HG02759 (cell line): Measurements from ENCODE around the gene LINS1.
A peak's percentile ranks its signal among the peaks of the same experiment; 100 is the strongest.
"Not testable (repeated sequence)": the region's sequence is repeated elsewhere in the genome, so short reads cannot be mapped to it uniquely, and the experiment has no call there.

Source experiments
- ATAC-seq: cut with Tn5 transposase; IDR thresholded peaks from one replicate; pipeline ENCODE4 v1.9.1; 2021; ENCODE audit warnings: mild to moderate bottlenecking, moderate library complexity; ENCODE audit not compliant: unreplicated experiment

Gene LINS1

DNA sequence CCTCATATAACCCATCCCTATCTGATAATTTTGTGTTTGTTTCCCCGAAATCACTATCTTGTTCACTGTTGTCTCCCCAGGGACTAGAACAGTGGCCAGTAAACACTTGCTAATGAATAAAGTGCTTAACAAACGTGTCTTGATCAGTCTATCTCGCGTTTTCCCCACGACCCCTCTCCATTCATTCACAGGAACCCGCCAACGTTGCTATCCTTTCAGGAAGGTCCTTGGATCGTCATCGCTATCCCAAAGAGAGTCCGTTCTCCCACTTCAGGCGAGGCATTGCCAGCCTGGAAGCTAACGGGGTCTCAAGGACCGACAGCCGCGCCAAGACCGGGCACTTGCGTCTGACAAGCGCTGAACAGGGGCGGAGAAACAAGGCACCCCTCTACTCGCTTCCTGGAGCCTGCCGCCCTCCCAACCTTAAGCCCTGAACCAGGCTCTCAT lies 344 bp downstream of the LINS1 start:
- ATAC-seq, result peak; percentile 16

GRCh38 chr15:100601163-100601562 lies 821 bp downstream of the LINS1 start:
- ATAC-seq, result no peak

DNA sequence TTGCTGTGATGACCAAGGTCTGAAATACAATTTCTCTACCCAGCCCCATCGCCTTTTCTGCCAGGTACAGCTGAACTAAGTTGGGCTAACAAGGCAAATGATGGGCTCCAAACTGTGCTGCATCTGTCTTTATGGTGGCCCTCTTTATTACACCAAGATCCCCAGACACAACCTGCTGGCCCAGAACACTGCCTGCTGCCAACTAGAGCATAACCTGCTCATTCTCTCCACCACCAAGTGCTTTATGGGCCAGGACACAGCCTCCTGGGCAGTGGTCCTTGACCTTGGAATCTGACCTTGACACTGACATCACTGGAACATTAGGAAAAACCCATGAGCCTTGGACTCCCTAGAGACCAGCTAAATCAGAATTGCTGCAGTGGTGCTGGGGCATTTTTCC lies 3.3 kb downstream of the LINS1 start:
- no peak for ATAC-seq

DNA sequence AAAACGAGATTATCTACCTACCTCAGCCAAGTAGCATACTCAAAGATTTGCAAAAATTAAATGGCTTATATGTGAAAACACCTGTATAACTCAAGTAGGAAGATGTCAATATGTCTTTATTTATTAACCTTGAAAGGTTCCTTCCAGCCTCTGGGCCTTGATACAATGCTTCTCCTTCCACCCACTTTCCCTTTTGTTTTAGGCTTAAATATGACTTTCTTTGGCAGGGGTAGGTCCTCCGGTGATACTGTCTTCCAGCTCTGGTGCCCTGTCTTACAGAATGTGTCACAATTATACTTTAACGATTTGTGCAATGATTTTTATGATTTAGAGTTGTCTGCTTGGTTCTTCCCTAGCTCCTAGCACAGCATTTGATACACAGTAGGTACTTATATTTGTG lies 4.1 kb downstream of the LINS1 start:
- no peak for ATAC-seq

DNA sequence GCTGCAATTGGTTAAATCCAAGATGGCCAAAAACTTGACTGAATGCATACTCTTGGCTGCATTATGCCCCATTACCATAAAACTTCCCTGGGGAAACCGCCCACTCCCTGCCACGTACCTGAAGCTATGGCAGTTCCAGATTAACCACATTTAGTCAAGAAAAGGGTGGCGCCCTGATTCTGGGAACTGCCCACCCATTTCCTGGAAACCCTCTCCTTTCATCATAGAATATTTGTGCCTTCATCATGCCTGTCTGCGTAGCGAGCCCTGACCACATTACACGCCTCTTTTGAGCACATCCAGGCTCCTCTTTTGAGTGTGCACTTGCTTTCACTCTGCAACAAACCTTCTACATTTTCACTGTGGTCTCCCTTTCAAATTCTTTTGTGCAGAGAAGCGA lies 5.2 kb downstream of the LINS1 start:
- peak; percentile 73 for ATAC-seq

DNA sequence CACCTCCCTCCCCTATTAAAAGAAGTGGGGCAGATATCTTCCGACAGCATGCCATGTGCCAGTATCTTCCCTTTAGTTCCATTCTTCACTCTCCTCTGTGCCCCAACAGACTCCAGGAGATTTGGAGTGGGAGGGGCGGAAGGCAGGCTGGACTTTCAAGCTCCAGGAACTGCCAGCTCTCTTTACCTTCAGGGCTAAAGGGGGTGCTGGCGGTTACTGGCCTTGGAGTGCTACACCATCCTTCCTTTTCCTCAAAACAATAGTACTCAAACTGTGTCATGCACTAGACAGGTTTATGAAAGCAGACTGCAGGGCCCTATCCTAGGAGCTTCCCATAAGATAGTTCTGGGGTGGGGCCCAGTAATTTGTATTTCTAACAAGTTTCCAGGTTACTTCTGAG lies 6.0 kb downstream of the LINS1 start:
- ATAC-seq, result no peak

DNA sequence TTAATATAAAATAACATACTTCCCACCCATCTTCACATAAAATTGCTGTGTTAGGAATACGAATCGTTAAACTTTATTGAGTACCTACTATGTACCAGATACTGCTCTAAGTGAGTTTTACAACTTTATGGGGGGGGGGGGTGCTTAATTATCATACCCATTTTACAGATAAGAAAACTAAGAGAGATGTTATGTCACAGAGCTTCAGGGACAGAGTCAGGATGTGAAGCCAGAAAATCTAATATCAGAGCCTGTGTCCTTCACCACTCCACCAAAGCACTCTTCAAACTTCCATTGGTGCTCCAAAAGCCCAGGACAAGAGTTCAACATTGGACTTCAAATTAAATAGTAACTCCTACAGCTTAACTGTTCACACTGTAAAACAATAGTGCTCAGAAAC lies 8.6 kb downstream of the LINS1 start:
- ATAC-seq, result no peak

GRCh38 chr15:100592898-100593297 lies 9.1 kb downstream of the LINS1 start:
- ATAC-seq, result no peak

GRCh38 chr15:100591835-100592234 lies 10.1 kb downstream of the LINS1 start:
- no peak for ATAC-seq

DNA sequence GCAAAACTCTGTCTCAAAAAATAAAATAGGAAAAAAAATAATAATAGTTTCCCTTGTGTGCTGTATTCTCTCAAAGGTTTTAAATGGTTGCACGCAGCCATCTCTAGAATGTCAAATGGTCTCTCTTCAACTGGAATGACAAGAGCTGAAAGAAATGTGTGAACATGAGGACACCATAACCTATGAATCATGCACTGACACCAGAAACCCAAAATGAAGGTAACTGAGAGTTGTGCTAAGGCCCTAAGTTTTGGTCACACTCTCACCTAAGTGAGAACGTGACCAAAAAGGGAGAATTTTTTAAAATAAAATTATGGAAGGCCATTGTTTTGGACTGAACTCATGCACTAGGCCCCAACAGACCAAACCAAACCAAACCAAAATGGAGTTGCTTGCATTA lies 10.8 kb downstream of the LINS1 start:
- not testable (repeated sequence) for ATAC-seq

DNA sequence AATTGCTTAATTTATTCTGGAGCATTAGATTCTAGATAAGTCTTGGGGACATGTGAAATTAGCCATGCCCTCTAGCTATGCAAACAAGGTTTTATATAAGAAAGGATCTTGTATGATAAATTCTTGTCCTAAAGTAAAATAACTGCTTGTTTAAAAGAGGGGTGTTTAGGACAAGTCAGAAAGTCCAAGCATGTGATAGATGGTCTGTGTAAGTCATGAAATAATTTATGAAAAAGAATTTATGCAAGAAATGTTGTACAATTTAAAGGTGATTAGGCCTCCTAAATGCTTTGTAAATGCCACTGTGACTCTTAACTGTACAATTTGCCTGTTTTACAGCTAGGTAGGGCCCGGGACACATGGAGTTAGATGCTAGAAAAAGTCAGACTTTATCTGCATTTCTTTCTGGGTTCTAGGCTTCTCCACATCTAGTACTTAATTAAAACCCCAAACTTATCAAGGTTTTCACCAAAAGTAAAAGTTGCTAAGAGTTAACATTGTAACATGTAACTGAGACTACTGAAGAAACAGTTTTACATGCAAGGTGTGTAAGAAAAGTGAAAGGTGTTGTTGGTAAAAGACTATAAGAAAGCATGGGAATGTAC lies 13.2 kb downstream of the LINS1 start:
- no peak for ATAC-seq

GRCh38 chr15:100580414-100580813 lies 21.6 kb downstream of the LINS1 start:
- ATAC-seq, result no peak

- ATAC-seq, result no peak
These were observed 28.5 kb downstream of the LINS1 start for GRCh38 chr15:100573526-100573925.

GRCh38 chr15:100572362-100572983 lies 29.5 kb downstream of the LINS1 start:
- no peak for ATAC-seq

DNA sequence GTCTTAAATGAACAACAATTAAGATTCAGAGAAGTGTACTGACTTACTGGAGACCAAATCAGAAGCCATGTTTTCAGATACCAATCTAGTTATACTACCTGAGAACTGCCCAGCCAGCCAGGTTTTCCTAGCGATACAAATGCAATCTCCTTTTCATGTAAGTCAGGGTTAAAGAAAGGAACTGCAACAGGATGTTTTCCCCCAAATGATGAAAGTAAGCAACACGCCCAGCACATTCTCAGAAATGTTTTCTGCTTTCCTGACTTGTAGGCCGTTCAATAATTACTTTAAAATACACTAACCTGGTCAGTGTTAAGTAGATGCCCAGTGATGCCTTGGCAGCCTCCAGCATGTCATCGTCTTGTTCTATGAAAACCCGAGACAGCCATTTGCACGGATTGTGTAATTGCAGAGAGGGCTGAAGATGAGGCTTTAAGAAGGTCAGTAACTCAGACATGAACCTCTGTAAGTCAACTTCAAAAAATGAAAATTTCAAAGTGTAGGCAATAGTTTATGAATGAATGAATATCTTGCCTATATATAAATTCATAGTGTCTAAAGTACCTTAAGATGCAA lies 30.3 kb downstream of the LINS1 start:
- no peak for ATAC-seq

GRCh38 chr15:100570735-100571313 lies 31.2 kb downstream of the LINS1 start:
- no peak for ATAC-seq

- no peak for ATAC-seq
These were observed 31.7 kb downstream of the LINS1 start for GRCh38 chr15:100570275-100570674.

DNA sequence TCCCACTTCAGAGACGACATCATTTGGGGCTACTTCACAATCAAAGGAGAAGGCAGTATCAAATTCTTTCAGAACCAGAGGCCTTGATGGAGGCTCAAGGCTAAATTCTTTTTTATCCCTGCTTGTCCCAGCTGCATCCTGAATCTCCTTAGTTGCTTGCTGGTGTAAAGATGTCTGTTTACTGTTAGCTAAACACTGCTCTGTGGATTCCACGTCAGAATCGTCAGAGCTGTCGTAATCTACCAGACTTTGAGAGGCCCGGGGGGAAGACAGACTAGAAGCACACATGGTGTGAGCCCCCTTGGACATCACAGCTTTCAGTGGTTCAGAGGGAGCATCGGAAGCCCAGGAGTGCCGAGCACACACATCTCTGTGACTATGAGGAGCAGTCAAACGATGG lies 32.6 kb downstream of the LINS1 start:
- no peak for ATAC-seq

DNA sequence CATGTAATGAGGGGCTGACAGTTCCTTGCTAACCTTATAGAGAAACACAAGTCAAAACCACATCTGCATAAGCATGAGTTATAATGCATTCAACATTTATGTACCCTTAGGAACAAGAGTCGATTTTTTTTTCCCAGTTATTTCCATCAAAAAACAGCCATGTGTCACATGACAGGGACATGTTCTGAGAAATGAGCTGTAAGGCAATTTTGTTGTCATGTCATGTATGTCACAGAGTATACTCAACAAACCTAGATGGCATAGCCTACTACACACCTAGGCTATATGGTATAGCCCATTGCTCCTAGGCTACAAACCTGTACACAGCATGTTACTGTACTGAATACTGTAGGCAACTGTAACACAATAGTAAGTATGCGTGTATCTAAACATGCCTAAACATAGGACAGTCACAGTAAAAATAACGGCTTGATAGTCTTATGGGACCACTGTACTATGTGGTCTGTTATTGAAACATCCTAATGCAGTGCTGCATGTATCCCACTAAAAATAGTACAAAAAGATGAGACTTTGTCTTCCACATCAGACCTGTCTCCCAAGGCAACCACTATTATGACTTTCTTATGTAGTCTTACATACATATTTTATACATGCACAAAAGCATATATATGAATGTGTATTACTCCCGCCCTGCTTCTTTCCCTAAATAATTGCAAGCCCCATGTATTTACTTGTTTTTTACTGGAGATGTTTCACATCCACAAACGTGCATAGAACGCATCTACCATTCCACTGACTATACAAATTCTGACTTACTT lies 34.9 kb downstream of the LINS1 start:
- no peak for ATAC-seq

GRCh38 chr15:100565591-100565990 lies 36.4 kb downstream of the LINS1 start:
- ATAC-seq, result no peak

DNA sequence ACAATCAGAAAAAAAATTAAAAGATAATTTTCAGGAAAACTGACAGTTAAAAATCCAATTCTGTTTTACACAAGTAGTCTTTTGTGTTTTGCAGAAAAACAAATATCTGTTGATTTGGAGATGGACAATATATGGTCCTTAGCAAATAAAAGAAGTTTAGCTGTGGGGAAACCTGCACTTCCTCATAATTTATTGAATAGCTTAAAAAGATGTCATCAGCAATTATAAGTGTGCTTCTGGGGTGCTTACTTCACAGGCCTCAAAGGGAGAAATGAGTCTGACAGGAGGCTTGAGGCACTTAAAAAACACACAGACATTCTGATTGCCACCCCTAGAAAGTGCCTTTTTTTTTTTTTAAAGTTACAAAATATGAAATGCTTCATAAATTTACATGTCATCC lies 41.7 kb downstream of the LINS1 start:
- ATAC-seq, result no peak
